GM19351 (cell line): ENCODE measurements around the gene PGLYRP4.

ENCODE experiments used
- ATAC-seq: cut with Tn5 transposase; IDR thresholded peaks from one replicate; pipeline ENCODE4 v1.9.1; 2021; ENCODE audit warnings: mild to moderate bottlenecking, moderate library complexity; ENCODE audit not compliant: unreplicated experiment

The PGLYRP4 gene

GRCh38 chr1:153348511-153349362, at the start of gene PGLYRP4:
Gene PGLYRP4 (minus strand): TSS chr1:153348841. CDS start chr1:153347932, 909 bp downstream.
- ATAC-seq: no peak

DNA sequence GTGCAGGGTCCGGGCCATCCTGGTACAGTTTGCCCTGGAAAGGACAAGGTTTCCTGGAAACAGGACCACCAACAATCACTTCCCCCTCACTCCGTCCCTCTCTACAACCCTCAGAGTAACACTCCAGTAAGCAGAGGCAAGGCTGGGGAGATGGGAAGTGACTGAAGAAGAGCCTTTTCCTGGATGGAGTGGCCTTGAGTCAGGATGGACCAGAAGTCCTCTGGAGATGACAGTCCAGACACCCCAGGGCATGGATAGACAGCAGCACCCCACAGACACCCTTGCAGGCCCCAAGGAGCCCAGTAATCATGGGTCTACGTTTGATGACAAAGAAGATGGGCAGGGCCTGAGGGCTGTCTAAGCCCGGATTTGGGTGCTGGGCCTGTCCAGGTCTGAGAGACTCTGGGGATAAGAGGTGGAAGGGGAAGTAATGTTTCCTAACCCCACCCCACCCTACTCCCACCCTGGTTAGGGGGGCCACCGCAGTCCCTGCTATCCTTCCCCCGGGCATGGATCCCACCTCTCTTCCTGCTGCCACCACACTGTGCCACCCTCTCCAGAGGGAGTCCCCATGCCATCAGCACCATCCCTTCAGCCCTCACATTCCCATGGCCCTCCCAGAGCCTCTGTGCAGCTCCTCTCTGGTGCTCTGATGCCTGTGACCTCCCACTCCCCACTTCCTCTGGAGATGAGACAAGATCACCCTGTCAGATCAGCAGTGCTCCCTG, 49.4 kb upstream of the PGLYRP4 start:
- ATAC-seq: no peak

DNA sequence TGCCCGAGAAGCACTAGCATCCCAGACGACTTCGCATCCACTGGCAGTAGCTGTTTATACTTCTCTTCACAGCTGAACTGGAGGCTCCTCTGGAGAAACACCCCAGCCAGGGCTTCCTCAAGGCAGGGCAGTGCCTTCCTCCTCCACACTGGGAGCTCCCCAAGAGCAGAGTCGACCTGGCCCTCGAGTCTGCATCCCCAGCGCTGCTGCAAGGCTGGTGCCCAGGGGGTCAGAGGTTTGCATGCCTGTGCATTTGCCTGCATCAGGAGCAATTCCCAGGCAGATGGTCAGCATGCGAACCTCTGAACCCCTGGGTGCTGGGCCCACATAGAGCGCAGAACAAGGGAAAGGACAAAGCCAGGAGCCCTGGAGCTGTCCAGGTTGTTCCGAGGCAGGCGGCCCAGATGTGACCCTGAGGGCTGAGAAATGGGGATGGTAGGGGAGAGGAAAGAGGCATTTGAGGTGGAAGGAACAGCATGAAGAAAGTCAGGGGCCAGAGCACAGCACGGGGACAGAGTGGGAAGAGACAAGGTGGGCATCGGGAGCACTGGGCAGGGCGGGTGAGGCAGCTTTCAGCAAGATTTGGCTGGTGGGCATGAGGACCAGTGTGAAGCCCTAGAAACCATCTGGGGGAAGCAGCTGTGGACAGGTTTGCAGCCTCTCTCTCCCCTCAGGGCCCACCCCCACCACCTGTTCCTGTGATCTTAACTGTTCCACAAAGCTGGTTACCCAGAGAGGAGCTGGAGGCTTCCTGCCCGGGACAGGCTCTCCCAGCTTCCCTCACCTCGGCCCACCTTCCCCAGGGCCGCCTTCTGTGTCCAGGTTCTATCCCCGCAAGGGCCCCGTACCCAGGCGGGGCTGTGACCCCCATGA, 48.6 kb upstream of the PGLYRP4 start:
- no peak for ATAC-seq

GRCh38 chr1:153396461-153396860, 47.8 kb upstream of the PGLYRP4 start:
- ATAC-seq: no peak

- ATAC-seq: no peak
These were observed 47.1 kb upstream of the PGLYRP4 start for GRCh38 chr1:153395776-153396175.

DNA sequence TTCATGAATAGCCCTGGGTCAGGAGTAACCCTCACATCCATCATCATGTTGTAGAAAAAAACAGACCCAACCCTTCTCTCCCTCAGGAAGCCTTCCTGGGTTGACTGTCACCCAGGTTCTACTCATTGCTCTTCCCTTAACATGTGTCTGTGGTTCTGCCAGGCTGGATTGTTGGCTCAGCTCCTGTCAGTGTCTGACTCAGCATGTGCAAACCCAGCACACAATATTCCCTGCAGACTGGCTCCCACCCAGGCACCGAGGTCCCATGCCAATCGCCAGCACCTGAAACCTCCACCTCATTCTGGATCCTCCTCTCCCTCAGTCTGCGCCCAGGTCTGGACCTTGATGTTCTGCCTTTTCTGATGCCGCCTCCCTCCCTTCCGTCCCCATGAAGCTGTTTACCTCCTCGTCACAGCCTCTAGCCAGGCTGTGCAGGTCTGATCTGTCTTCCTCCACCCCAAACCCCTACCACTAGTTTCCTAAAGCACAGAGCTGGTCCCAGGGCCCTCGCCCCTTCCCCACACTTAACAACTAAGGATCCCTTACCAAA, 46.6 kb upstream of the PGLYRP4 start:
- no peak for ATAC-seq

GRCh38 chr1:153394391-153394790, 45.8 kb upstream of the PGLYRP4 start:
- no peak for ATAC-seq

GRCh38 chr1:153393926-153394325, 45.3 kb upstream of the PGLYRP4 start:
- no peak for ATAC-seq

GRCh38 chr1:153392822-153393221, 44.2 kb upstream of the PGLYRP4 start:
- no peak for ATAC-seq

- ATAC-seq: no peak
These were observed 43.6 kb upstream of the PGLYRP4 start for GRCh38 chr1:153392258-153392657.

- no peak for ATAC-seq
These were observed 42.5 kb upstream of the PGLYRP4 start, which contains the start of gene S100A8 for GRCh38 chr1:153390938-153391710. Gene S100A8 (minus strand): TSS chr1:153391073. CDS start chr1:153390535, 538 bp downstream.

GRCh38 chr1:153389973-153390879, 41.6 kb upstream of the PGLYRP4 start:
- ATAC-seq: no peak

GRCh38 chr1:153389401-153389800, 40.8 kb upstream of the PGLYRP4 start:
- ATAC-seq: no peak

GRCh38 chr1:153387785-153388184, 39.1 kb upstream of the PGLYRP4 start:
- ATAC-seq: no peak

- ATAC-seq: no peak
These were observed 38.4 kb upstream of the PGLYRP4 start for GRCh38 chr1:153387001-153387400.

GRCh38 chr1:153386500-153386901, 37.9 kb upstream of the PGLYRP4 start:
- ATAC-seq: no peak

DNA sequence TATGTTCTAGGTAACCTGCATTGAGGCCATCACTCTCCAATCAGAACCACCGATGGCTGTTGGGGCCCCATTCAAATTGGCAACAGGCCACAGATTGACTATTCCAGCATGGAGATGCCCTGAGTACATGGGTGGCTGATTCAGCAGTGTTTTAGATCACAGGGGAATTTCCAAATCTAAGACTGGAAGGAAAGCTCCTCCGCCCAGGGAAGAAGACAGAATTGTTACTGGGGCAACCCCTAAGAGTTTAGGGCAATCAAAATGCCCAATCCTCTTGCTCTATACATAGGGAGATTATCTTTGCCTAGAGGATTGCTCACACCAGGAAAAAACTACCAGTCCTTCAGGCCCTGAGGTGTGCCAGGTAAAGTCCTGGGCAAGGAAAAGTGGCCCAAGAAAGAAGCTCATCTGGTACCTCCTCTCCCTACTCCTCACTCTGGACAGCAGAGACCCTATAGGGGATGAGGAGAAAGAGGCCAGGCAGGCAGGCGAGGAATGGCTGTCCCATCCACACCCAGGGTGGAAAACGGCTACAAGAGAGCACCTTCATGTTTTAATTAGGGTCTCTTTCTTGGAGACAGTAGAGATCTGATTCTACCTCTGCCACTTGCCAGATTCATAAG, 36.4 kb upstream of the PGLYRP4 start:
- ATAC-seq: no peak

GRCh38 chr1:153380711-153381110, 32.1 kb upstream of the PGLYRP4 start:
- no peak for ATAC-seq
